SKM-1 (cell line): ENCODE measurements around the gene NEK11.

Source experiments
- DNase-seq: peaks from one replicate; lab custom pipeline; 2025; ENCODE audit not compliant: unreplicated experiment; lab: John Stamatoyannopoulos, UW

NEK11 gene

DNA sequence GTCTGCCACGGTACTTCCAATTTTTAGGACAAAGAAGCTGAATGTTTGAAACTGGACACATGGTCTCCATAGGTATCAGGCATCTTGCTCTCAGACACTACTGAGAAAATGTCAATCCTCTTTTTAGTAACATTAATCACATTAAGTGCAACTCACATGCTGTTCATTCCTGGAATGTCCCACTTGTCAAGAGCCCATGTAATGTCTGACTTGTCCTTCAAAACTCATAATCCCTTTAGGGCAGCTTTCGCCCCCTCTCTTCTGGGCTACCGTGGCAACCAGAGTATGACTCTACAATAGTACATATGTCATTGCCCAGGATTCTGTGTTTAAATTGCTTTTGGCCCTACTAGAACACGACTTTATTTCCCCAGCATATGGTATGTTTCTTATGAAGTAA lies 367.2 kb downstream of the NEK11 start:
- DNase-seq = no peak

DNA sequence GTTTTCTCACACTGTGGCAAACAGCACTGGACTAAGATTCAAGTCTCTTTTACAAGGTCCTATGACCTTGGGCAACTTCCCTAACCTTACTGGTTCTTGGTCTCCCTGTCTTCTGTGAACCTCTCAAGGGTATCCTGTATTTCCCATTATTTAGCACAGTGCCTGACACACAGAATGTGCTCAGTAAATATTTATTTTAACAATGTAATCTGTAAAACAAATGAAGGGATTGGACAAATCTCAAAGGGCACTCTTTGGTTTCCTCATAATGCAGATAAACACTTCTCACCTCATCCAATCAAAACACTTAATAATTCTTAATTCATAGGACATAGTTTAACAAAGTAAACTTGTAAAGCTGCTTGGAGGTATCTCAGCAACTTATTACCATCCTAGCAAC lies 367.7 kb downstream of the NEK11 start:
- DNase-seq = no peak

DNA sequence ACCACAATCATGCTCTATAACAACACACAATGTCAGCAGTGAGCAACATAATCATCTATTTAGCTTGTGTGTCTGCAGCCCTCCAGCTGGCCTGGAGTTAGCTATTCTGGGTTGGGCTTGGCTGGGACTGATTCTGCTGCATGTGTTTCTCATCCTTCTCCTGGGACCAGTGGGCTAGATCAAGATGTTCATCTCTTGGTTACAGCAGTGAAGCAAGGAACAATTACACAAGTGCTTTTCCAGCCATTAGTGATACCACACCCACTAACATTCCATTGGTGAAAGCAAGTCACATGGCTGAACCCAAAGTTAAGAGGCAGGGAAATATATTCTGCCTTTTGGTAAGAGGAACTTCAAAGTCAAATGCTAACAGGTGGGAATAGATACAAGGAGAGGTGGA lies 369.5 kb downstream of the NEK11 start:
- no peak for DNase-seq

DNA sequence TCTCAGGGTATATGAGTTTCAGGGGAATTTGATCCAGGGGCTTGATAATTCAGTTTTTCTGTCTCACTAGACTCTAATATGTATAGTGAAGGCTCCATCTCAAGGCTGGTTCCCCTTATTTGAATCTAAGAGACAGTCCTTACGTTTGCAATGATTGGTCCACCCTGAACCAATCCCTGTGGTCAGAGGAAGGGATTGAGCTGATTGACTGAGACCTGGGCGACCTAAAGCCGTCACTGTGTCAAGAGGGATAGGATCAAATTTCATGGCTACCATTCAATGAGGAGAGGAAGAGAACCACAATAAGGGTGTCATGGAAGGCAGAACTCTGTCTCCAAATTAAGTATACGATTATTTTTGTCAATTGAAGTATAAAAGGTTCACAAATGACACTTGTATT lies 371.2 kb downstream of the NEK11 start:
- no peak for DNase-seq
